Measurements from ENCODE around the gene SLF1. TPM values are rescaled to one million over a fixed set of nuclear protein-coding genes. Genes with fewer than 3 reads are reported as not detected.

Gene SLF1
- total RNA-seq, 4 donors from 2014 or later: 1.7 to 7.2 (median 5.4) TPM

- no peak for DNase-seq (ENCODE audit: low spot score in 2 of 2)
- H3K4me3 ChIP-seq (ENCODE audit: low read depth, poor library complexity, severe bottlenecking): no peak overlapping the region
- TF ChIP-seq CTCF (IDR thresholded peaks at IDR 0.05) (no peak), POLR2A (IDR thresholded peaks at IDR 0.05) (no peak)
- intact Hi-C loops (cut with DNase I; ENCODE audit: low total_unique reads): no loop called here
Observed at GRCh38 chr5:94689908-94690307, 71.4 kb downstream of the SLF1 start.

- intact Hi-C loops (cut with DNase I; ENCODE audit: low total_unique reads): no loop called here
- no peak overlapping the region for H3K4me3 ChIP-seq (ENCODE audit: low read depth, poor library complexity, severe bottlenecking)
- no peak for DNase-seq (ENCODE audit: low spot score in 2 of 2)
- WGBS, 2 donors: 79 to 80% methylated on average over 2 of the region's 2 CpGs
- TF ChIP-seq POLR2A (IDR thresholded peaks at IDR 0.05) (no peak), CTCF (IDR thresholded peaks at IDR 0.05) (no peak)
Observed at GRCh38 chr5:94690778-94691177, 72.3 kb downstream of the SLF1 start.

GRCh38 chr5:94691291-94691690 is 72.8 kb downstream of the SLF1 start:
- intact Hi-C loops (cut with DNase I; ENCODE audit: low total_unique reads): no loop called here
- TF ChIP-seq CTCF (IDR thresholded peaks at IDR 0.05) (no peak), POLR2A (IDR thresholded peaks at IDR 0.05) (no peak)
- WGBS, 2 donors: 90 to 100% methylated on average over 1 of the region's 1 CpG
- no peak overlapping the region for H3K4me3 ChIP-seq (ENCODE audit: low read depth, poor library complexity, severe bottlenecking)
- no peak for DNase-seq (ENCODE audit: low spot score in 2 of 2)

GRCh38 chr5:94691949-94692348 is 73.5 kb downstream of the SLF1 start:
- no peak overlapping the region for H3K4me3 ChIP-seq (ENCODE audit: low read depth, poor library complexity, severe bottlenecking)
- 51 to 62% methylated on average over 4 of the region's 4 CpGs for WGBS, 2 donors
- DNase-seq (ENCODE audit: low spot score in 2 of 2): no peak
- intact Hi-C loops (cut with DNase I; ENCODE audit: low total_unique reads): no loop called here
- TF ChIP-seq POLR2A (IDR thresholded peaks at IDR 0.05) (no peak), CTCF (IDR thresholded peaks at IDR 0.05) (no peak)

- 83 to 86% methylated on average over 3 of the region's 3 CpGs for WGBS, 2 donors
- intact Hi-C loops (cut with DNase I; ENCODE audit: low total_unique reads): no loop called here
- no peak for DNase-seq (ENCODE audit: low spot score in 2 of 2)
- H3K4me3 ChIP-seq (ENCODE audit: low read depth, poor library complexity, severe bottlenecking): no peak overlapping the region
- TF ChIP-seq CTCF (IDR thresholded peaks at IDR 0.05) (no peak), POLR2A (IDR thresholded peaks at IDR 0.05) (no peak)
Observed at GRCh38 chr5:94692581-94692980, 74.1 kb downstream of the SLF1 start.

GRCh38 chr5:94693043-94693822 is 74.8 kb downstream of the SLF1 start:
- no peak for DNase-seq (ENCODE audit: low spot score in 2 of 2)
- 38 to 43% methylated on average over 5 of the region's 5 CpGs for WGBS, 2 donors
- intact Hi-C loops (cut with DNase I; ENCODE audit: low total_unique reads): no loop called here
- TF ChIP-seq CTCF (IDR thresholded peaks at IDR 0.05) (no peak), POLR2A (IDR thresholded peaks at IDR 0.05) (no peak)
- H3K4me3 ChIP-seq (ENCODE audit: low read depth, poor library complexity, severe bottlenecking): no peak overlapping the region

Measured in lower leg skin (tissue), 4 donors.